Lower leg skin (tissue), 4 donors: ENCODE data around the gene MELTF. TPM values are rescaled to one million over a fixed set of nuclear protein-coding genes. Genes with fewer than 3 reads are reported as not detected.

Experiments used
- DNase-seq, 2 donors: peaks; one replicate each; pipeline ENCODE4 v3.0.0-alpha.2; 2019; ENCODE audit warnings: low spot score in 2 of 2
- H3K4me3 ChIP-seq: fragments of 200-600 bp; sonication (generic); 2 replicates; pipeline ENCODE4 v1.5.1; 2017; ENCODE audit warnings: mild to moderate bottlenecking, low read depth; ENCODE audit not compliant: poor library complexity, severe bottlenecking
- POLR2A ChIP-seq, 2 donors: fragments of 450-650 bp; IDR thresholded peaks; one replicate each; pipeline ENCODE4 v1.6.1; 2016 to 2017; ENCODE audit warnings: antibody characterized with exemption in 2 of 2, mild to moderate bottlenecking in 1 of 2, moderate library complexity in 1 of 2
- WGBS, 2 donors: methylation state at CpG; one replicate each; pipeline ENCODE4 v1.1.5; 2018; 5-methylcytosine and 5-hydroxymethylcytosine counted together
- intact Hi-C: fragments of 100-400 bp; cut with DNase I; formaldehyde crosslinking; loops from one replicate; pipeline ENCODE4 v1.15.0; 2023; ENCODE audit warnings: low total_unique reads
- total RNA-seq, 4 donors: library from RNA; depleted of rRNA; stranded (reverse); fragments of >200 nt; gene quantifications; one replicate each; pipeline ENCODE4 v1.1.0, GENCODE V29; 2016
- TF ChIP-seq, protein P1 (sequence below), 3 donors: fragments of 450-650 bp; IDR thresholded peaks; one replicate each; pipeline ENCODE4 v1.5.1; 2016; ENCODE audit warnings: antibody characterized with exemption in 3 of 3, mild to moderate bottlenecking in 3 of 3, moderate library complexity in 2 of 3

Gene MELTF
- total RNA-seq, 4 donors from 2014 or later: 6.4 to 57.2 (median 35.7) TPM

DNA sequence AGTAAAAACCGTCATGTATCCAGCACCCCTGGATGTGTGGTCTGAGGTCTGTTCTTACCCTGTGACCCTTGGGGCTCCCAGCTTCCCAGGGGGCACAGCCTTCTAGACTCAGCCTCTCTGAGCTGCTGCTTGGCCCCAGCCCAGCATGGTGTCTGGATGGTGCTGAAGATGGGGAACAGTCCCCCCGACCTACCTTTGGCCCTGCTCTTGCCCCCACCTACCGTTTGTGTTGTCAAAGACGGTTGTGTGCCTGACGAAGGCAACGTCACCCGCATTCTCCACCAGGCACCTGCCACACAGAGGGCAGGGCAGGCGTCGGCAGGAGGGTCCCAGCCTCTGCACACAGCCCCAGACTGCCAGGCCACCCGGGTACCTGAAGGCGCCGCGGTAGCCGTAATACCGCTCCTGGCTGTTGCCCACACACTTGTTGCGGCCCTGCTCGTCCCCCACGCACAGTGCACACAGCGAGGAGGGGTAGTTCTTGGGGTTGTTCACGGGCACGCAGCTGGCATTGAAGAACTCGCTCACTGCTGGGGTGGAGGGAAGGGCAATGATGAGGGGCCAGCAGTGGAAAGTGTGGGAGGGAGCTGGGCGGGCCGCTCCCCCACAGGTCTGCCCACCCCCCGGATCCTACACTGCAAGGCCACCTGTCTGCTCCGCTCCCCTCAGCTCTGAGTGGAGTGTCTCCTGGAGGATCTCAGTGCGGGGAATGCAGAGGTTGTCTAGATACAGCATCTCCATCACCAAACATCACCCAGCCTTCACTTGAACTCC, 21.0 kb downstream of the MELTF start:
- TF ChIP-seq POLR2A (IDR thresholded peaks at IDR 0.05): no peak
- TF ChIP-seq, protein P1, sequence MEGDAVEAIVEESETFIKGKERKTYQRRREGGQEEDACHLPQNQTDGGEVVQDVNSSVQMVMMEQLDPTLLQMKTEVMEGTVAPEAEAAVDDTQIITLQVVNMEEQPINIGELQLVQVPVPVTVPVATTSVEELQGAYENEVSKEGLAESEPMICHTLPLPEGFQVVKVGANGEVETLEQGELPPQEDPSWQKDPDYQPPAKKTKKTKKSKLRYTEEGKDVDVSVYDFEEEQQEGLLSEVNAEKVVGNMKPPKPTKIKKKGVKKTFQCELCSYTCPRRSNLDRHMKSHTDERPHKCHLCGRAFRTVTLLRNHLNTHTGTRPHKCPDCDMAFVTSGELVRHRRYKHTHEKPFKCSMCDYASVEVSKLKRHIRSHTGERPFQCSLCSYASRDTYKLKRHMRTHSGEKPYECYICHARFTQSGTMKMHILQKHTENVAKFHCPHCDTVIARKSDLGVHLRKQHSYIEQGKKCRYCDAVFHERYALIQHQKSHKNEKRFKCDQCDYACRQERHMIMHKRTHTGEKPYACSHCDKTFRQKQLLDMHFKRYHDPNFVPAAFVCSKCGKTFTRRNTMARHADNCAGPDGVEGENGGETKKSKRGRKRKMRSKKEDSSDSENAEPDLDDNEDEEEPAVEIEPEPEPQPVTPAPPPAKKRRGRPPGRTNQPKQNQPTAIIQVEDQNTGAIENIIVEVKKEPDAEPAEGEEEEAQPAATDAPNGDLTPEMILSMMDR (IDR thresholded peaks at IDR 0.05): no peak
- no peak overlapping the region for H3K4me3 ChIP-seq
- 89 to 93% methylated on average over 22 to 27 of the region's 27 CpGs for whole genome bisulfite sequencing, 2 donors
- intact Hi-C loops: loop anchor here (10.0 kb wide), 1 partner anchor 176 kb away; no protein-coding TSS in a partner anchor
- DNase-seq: no peak

GRCh38 chr3:197007953-197008352, 21.7 kb downstream of the MELTF start:
- WGBS, 2 donors: 75 to 87% methylated on average over 8 of the region's 8 CpGs
- H3K4me3 ChIP-seq: no peak overlapping the region
- no peak for DNase-seq
- intact Hi-C loops: loop anchor here (10.0 kb wide), 1 partner anchor 177 kb away; no protein-coding TSS in a partner anchor
- TF ChIP-seq, protein P1 (IDR thresholded peaks at IDR 0.05): no peak
- no peak for TF ChIP-seq POLR2A (IDR thresholded peaks at IDR 0.05)

GRCh38 chr3:197007296-197007940, 22.2 kb downstream of the MELTF start:
- DNase-seq: no peak
- TF ChIP-seq, protein P1 (IDR thresholded peaks at IDR 0.05): no peak
- no peak for TF ChIP-seq POLR2A (IDR thresholded peaks at IDR 0.05)
- H3K4me3 ChIP-seq: no peak overlapping the region
- intact Hi-C loops: loop anchor here (10.0 kb wide), 1 partner anchor 177 kb away; no protein-coding TSS in a partner anchor
- WGBS, 2 donors: 68 to 88% methylated on average over 12 of the region's 12 CpGs

- no peak overlapping the region for H3K4me3 ChIP-seq
- no peak for DNase-seq
- TF ChIP-seq POLR2A (IDR thresholded peaks at IDR 0.05): no peak
- TF ChIP-seq, protein P1 (IDR thresholded peaks at IDR 0.05): no peak
- 93 to 98% methylated on average over 5 of the region's 5 CpGs for WGBS, 2 donors
- intact Hi-C loops: loop anchor here (10.0 kb wide), 1 partner anchor 178 kb away; no protein-coding TSS in a partner anchor
Measured at GRCh38 chr3:197006860-197007259, 22.8 kb downstream of the MELTF start.

DNA sequence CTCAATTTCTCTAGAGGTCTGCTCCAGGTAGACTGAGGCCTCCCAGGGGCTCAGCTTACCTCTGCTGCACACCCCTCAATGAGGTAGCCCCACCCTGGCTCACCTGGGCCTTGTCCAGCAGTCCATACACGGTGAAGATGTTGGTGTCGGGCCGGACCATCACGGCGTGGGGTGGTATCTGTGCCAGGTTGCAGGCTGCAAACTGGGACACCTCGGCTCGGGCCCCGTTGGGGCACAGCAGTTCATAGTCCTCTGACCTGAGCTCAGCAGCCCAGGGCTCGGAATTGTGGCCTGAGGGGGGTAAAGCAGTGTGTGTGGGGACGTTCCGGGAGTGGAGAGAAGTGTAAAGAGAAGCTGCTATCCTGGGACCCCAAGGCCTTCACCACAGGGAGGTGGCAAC, 23.2 kb downstream of the MELTF start:
- 90 to 95% methylated on average over 11 of the region's 11 CpGs for WGBS, 2 donors
- no peak overlapping the region for H3K4me3 ChIP-seq
- no peak for DNase-seq
- no peak for TF ChIP-seq POLR2A (IDR thresholded peaks at IDR 0.05)
- TF ChIP-seq, protein P1 (IDR thresholded peaks at IDR 0.05): no peak
- intact Hi-C loops: loop anchor here (10.0 kb wide), 1 partner anchor 178 kb away; no protein-coding TSS in a partner anchor
